ENCODE data around the gene XPO6. TPM values are rescaled to one million over a fixed set of nuclear protein-coding genes. Genes with fewer than 3 reads are reported as not detected.

XPO6 gene
- polyA plus RNA-seq, 1 donor (not counting 4 experiments of a cell fraction or from before 2014, with no cell fraction given): 127 TPM

- no peak overlapping the region for H2AFZ ChIP-seq (ENCODE audit: control insufficient read depth, low read length)
- H3K27ac ChIP-seq (ENCODE audit: control insufficient read depth, insufficient read depth, low read length): no peak overlapping the region
- no peak for TF ChIP-seq EZH2 (IDR thresholded peaks at IDR 0.05; ENCODE audit: low read length)
- no peak for TF ChIP-seq CTCF (optimal IDR thresholded peaks at IDR 0.05 in 1 of 3, IDR thresholded peaks at IDR 0.05 in 1 of 3, conservative IDR thresholded peaks at IDR 0.05 in 1 of 3; ENCODE audit: extremely low read depth in 1 of 3, insufficient read depth in 2 of 3, low read length in 3 of 3)
- H3K9me1 ChIP-seq (ENCODE audit: control insufficient read depth, extremely low read depth, insufficient read depth, low read length): no peaks in the 10 kb centered on the region
- H3K4me1 ChIP-seq (ENCODE audit: control insufficient read depth, extremely low read depth, insufficient read depth, low read length): no peaks in the 10 kb centered on the region
- H3K9ac ChIP-seq (ENCODE audit: control insufficient read depth, extremely low read depth, insufficient read depth, low read length): no peak overlapping the region
- dilution Hi-C loops (cut with MboI; ENCODE audit: extremely low pct_ligation_motif_present, low sequenced_read_pairs): no loop called here
- DNase-seq (ENCODE audit: low read depth, low spot score): no peak
- no peak overlapping the region for H3K4me3 ChIP-seq (ENCODE audit: control insufficient read depth in 2 of 3, extremely low read depth in 1 of 3, insufficient read depth in 2 of 3, low read depth in 1 of 3, low read length in 3 of 3)
- no peak overlapping the region for H3K4me2 ChIP-seq (ENCODE audit: control insufficient read depth, extremely low read depth, insufficient read depth, low read depth, low read length)
- no peaks in the 10 kb centered on the region for H3K9me3 ChIP-seq (ENCODE audit: control insufficient read depth, low read depth, low read length)
- H3K27me3 ChIP-seq (ENCODE audit: control insufficient read depth, extremely low read depth, insufficient read depth, low read length): no peaks in the 10 kb centered on the region
- H3K36me3 ChIP-seq (ENCODE audit: control insufficient read depth in 2 of 2, extremely low read depth in 1 of 2, insufficient read depth in 2 of 2, low read length in 2 of 2): peaks cover 38 to 53% of the 10 kb centered on the region in 2 experiments
- FAIRE-seq: no peak
- peaks cover 3% of the 10 kb centered on the region for H4K20me1 ChIP-seq (ENCODE audit: control insufficient read depth, extremely low read depth, insufficient read depth, low read length)
- peaks cover 13% of the 10 kb centered on the region for H3K79me2 ChIP-seq (ENCODE audit: control insufficient read depth, insufficient read depth, low read length)
These were observed 78.1 kb downstream of the XPO6 start for GRCh38 chr16:28133666-28134065.

- Histone ChIP-seq H3K79me2 (ENCODE audit: control insufficient read depth, insufficient read depth, low read length) (peaks cover 6% of the 10 kb centered on the region), H3K27ac (ENCODE audit: control insufficient read depth, insufficient read depth, low read length) (no peak overlapping the region), H3K4me1 (ENCODE audit: control insufficient read depth, extremely low read depth, insufficient read depth, low read length) (no peaks in the 10 kb centered on the region), H3K27me3 (ENCODE audit: control insufficient read depth, extremely low read depth, insufficient read depth, low read length) (no peaks in the 10 kb centered on the region), H3K4me3 (ENCODE audit: control insufficient read depth in 2 of 3, extremely low read depth in 1 of 3, insufficient read depth in 2 of 3, low read depth in 1 of 3, low read length in 3 of 3) (no peak overlapping the region), H2AFZ (ENCODE audit: control insufficient read depth, low read length) (no peak overlapping the region), H4K20me1 (ENCODE audit: control insufficient read depth, extremely low read depth, insufficient read depth, low read length) (peaks cover 3% of the 10 kb centered on the region), H3K9ac (ENCODE audit: control insufficient read depth, extremely low read depth, insufficient read depth, low read length) (no peak overlapping the region), H3K4me2 (ENCODE audit: control insufficient read depth, extremely low read depth, insufficient read depth, low read depth, low read length) (no peak overlapping the region), H3K36me3 (ENCODE audit: control insufficient read depth in 2 of 2, extremely low read depth in 1 of 2, insufficient read depth in 2 of 2, low read length in 2 of 2) (peaks cover 47 to 58% of the 10 kb centered on the region in 2 experiments), H3K9me3 (ENCODE audit: control insufficient read depth, low read depth, low read length) (no peaks in the 10 kb centered on the region), H3K9me1 (ENCODE audit: control insufficient read depth, extremely low read depth, insufficient read depth, low read length) (no peaks in the 10 kb centered on the region)
- FAIRE-seq (no peak), DNase-seq (ENCODE audit: low read depth, low spot score) (no peak)
- dilution Hi-C loops (cut with MboI; ENCODE audit: extremely low pct_ligation_motif_present, low sequenced_read_pairs): no loop called here
- no peak for TF ChIP-seq EZH2 (IDR thresholded peaks at IDR 0.05; ENCODE audit: low read length)
- TF ChIP-seq CTCF (optimal IDR thresholded peaks at IDR 0.05 in 1 of 3, IDR thresholded peaks at IDR 0.05 in 1 of 3, conservative IDR thresholded peaks at IDR 0.05 in 1 of 3; ENCODE audit: extremely low read depth in 1 of 3, insufficient read depth in 2 of 3, low read length in 3 of 3): no peak
These were observed 79.9 kb downstream of the XPO6 start for GRCh38 chr16:28131743-28132393.
